PC-3 (cell line): ENCODE data around the gene GPR42.

Source experiments
- EZH2phosphoT487 ChIP-seq: fragments of 300-600 bp; sonication (generic); IDR thresholded peaks from 2 replicates; pipeline ENCODE4 v1.6.1; 2018; ENCODE audit warnings: mild to moderate bottlenecking, antibody characterized with exemption, low read length, borderline replicate concordance
- TF ChIP-seq, protein P1 (sequence below): fragments of 300-600 bp; sonication (generic); conservative IDR thresholded peaks from 2 replicates; pipeline ENCODE4 v1.5.1; 2017; ENCODE audit warnings: antibody characterized with exemption, low read depth, mild to moderate bottlenecking, low read length

DNA sequence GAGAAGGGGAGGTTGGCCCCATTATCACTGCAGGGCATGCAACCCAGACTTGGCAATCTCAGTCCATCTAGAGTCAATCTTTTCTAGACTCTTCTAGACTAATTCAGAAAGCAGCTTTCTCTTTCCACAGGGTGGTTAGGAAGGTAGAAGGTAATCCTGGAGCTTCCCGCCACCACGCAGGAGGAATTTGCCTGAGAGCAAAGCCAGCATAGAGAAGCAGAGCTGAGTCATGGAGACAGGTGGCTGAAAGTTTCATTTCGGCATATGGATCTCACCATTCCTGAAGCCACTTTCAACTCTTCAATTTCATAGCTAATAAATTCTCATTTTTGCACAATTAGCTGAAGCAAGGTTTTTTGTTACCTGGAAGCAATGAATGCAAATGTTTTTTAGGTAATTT lies 48.2 kb downstream of the GPR42 start:
- TF ChIP-seq, protein P1, sequence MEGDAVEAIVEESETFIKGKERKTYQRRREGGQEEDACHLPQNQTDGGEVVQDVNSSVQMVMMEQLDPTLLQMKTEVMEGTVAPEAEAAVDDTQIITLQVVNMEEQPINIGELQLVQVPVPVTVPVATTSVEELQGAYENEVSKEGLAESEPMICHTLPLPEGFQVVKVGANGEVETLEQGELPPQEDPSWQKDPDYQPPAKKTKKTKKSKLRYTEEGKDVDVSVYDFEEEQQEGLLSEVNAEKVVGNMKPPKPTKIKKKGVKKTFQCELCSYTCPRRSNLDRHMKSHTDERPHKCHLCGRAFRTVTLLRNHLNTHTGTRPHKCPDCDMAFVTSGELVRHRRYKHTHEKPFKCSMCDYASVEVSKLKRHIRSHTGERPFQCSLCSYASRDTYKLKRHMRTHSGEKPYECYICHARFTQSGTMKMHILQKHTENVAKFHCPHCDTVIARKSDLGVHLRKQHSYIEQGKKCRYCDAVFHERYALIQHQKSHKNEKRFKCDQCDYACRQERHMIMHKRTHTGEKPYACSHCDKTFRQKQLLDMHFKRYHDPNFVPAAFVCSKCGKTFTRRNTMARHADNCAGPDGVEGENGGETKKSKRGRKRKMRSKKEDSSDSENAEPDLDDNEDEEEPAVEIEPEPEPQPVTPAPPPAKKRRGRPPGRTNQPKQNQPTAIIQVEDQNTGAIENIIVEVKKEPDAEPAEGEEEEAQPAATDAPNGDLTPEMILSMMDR, result no peak
- no peak for TF ChIP-seq EZH2phosphoT487
